GM19452 (cell line): ENCODE measurements around the gene VWA5B1.

Source experiments
- ATAC-seq: cut with Tn5 transposase; IDR thresholded peaks from one replicate; pipeline ENCODE4 v1.9.1; 2021; ENCODE audit not compliant: unreplicated experiment

Gene VWA5B1

GRCh38 chr1:20365421-20366055 is 74.9 kb downstream of the VWA5B1 start:
- ATAC-seq = no peak

GRCh38 chr1:20366056-20366462 is 75.4 kb downstream of the VWA5B1 start:
- no peak for ATAC-seq

- ATAC-seq = no peak
Observed at GRCh38 chr1:20366463-20367115, 75.9 kb downstream of the VWA5B1 start.

GRCh38 chr1:20367116-20367585 is 76.5 kb downstream of the VWA5B1 start:
- ATAC-seq = no peak

- ATAC-seq = no peak
Observed at GRCh38 chr1:20367626-20368025, 77.0 kb downstream of the VWA5B1 start.

- no peak for ATAC-seq
Observed at GRCh38 chr1:20368866-20369470, 78.3 kb downstream of the VWA5B1 start.

- no peak for ATAC-seq
Observed at GRCh38 chr1:20370698-20371097, 80.0 kb downstream of the VWA5B1 start.

GRCh38 chr1:20371411-20371810 is 80.7 kb downstream of the VWA5B1 start:
- no peak for ATAC-seq

GRCh38 chr1:20371883-20372282 is 81.2 kb downstream of the VWA5B1 start:
- no peak for ATAC-seq

GRCh38 chr1:20372676-20373075 is 82.0 kb downstream of the VWA5B1 start:
- no peak for ATAC-seq

- no peak for ATAC-seq
Observed at GRCh38 chr1:20373286-20373685, 82.6 kb downstream of the VWA5B1 start.

GRCh38 chr1:20373764-20374163 is 83.1 kb downstream of the VWA5B1 start:
- no peak for ATAC-seq

GRCh38 chr1:20375563-20375962 is 84.9 kb downstream of the VWA5B1 start:
- no peak for ATAC-seq

GRCh38 chr1:20376171-20376570 is 85.5 kb downstream of the VWA5B1 start:
- ATAC-seq = no peak

- no peak for ATAC-seq
Observed at GRCh38 chr1:20376880-20377494, 86.3 kb downstream of the VWA5B1 start.

- ATAC-seq = no peak
Observed at GRCh38 chr1:20377516-20378270, 87.0 kb downstream of the VWA5B1 start.

GRCh38 chr1:20379075-20379474 is 88.4 kb downstream of the VWA5B1 start:
- no peak for ATAC-seq

- no peak for ATAC-seq
Observed at GRCh38 chr1:20380175-20380574, 89.5 kb downstream of the VWA5B1 start.

- no peak for ATAC-seq
Observed at GRCh38 chr1:20380616-20381035, 90.0 kb downstream of the VWA5B1 start.

- no peak for ATAC-seq
Observed at GRCh38 chr1:20381045-20381641, 90.5 kb downstream of the VWA5B1 start.

- ATAC-seq = no peak
Observed at GRCh38 chr1:20381961-20382360, 91.3 kb downstream of the VWA5B1 start.
